ENCODE measurements around the gene UNC5C.

The UNC5C gene

DNA sequence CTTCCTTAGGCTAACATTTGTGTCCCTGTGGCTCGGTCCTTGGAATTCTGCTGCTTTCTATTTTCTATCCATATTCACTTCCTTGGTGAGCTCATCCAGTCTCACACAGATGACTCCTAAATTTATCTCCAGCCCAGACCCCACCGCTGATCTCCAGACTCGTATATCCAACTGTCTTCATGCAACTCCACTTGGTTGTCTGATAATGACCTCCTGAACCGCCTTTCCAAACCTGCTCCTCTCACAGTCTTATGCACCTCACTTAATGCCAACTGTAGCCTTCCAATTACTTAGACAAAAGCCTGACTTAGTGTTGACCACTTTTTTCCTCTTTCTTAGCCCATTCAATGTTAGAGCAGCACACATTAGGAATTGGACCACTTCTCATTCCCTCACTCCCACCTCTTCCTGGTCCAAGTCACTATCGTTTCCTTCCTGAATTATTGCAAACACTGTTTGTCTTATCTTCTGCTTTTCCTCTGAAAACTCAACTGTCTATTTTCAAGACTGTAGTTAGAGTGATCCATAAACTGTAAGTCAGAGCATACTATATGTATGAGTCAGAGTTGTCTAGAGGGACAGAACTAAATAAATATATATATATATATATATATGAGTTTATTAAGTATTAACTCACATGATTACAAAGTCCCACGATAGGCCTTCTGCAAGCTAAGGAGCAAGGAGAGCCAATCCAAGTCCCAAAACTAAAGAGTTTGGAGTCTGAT lies 292.5 kb downstream of the UNC5C start:
- no peak for DNase-seq

DNA sequence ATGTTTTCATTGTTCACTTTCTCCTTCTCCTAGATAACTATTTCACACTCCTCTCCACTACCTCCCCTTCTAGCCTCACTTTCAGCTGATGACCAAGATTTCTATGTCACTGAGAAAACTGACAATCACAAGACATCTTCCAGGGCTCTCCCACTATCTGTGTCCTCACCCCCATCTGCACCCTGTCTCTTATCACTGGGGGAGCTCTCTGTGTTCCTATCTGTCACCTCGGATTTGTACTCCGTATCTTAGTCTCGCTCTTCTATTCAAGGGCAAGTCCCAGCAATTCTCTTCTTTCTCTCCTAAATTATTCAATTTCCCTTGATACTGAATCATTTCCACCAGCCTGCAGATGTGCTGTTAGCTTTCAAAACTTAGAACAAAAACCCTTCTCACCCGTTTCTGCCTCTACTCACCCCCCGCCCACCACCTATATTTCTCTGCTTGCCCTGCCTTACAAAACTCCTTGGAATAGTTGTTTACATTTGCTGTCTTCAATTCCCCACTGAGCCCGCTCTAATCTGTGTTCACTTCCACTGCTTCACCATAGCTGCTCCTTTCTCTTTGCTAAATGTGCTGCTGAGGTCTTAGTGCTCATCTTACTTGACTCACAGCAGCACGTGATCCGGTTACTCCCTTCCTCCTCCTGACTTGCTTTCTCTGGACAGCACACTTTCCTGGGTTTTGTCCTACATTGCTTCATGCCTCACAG lies 293.2 kb downstream of the UNC5C start:
- no peak for DNase-seq

GRCh38 chr4:95251568-95251967 lies 297.2 kb downstream of the UNC5C start:
- no peak for DNase-seq

GRCh38 chr4:95250544-95251137 lies 298.1 kb downstream of the UNC5C start:
- DNase-seq, result no peak

GRCh38 chr4:95249426-95250021 lies 299.2 kb downstream of the UNC5C start:
- DNase-seq, result no peak

DNA sequence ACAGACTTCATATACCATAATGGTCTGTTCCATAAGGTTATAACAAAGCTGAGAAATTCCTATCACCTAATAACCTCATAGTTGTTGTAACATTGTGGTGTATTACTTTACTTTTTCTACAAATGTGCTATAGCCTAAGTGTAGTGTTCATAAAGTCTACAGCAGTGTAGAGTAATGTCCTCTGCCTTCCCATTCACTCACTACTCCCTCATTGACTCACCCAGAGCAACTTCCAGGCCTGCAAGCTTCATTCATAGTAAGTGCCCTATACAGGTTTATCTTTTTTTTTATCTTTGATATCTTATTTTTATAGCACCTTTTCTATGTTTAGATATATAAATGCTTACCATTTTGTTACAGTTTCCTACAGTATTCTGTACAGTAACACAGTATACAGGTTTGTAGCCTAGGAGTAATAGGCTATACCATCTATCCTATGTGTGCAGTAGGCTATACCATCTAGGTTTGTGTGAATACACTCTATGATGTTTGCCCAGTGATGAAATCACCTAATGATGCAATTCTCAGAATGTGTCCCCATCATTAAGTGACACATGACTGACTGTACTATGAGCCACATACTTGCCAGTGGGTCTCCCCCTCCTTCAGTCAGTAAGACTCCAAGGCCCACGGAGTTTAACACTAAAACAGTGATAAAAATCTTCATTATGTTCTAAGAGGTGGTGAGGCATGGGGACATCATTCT lies 299.9 kb downstream of the UNC5C start:
- DNase-seq, result no peak

DNA sequence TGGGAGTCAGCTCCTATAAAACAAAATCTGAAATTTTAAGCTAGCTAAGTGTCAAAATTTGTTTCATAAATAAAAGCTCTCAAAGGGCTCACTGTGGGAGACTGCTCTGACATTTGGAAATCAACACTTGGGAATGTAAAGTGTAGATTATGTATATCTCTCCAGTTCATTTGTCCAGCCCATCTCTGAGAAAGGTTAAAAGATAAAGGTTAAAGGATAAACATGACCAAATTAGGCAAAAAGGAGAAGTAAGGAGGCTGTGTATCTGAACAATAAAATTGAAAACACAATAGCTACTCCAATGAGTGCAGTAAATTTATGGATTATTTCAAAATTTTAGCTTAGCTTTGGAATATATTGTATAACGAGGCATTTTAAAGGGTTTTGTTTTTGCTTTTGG lies 304.9 kb downstream of the UNC5C start:
- no peak for DNase-seq

DNA sequence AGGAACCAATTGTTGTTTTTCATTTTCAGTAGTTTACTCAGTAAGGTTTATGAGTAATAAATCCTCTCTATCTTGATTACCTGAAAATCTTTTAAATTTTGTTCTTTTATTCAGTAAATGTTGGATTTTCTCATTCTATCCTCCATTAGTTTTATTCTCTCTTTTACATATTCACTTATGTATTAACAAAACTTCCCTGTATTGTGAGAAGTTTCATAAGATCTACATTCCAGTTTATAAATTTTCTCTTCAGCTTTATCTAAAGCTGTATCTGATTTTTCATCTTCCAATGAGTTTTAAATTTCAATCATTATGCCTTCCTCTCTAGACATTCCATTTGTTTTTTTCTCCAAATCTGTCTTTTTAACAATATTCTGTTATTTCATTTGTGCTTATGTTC lies 310.2 kb downstream of the UNC5C start:
- DNase-seq, result no peak

- DNase-seq, result no peak
Measured at GRCh38 chr4:95232358-95233156, 316.2 kb downstream of the UNC5C start.

DNA sequence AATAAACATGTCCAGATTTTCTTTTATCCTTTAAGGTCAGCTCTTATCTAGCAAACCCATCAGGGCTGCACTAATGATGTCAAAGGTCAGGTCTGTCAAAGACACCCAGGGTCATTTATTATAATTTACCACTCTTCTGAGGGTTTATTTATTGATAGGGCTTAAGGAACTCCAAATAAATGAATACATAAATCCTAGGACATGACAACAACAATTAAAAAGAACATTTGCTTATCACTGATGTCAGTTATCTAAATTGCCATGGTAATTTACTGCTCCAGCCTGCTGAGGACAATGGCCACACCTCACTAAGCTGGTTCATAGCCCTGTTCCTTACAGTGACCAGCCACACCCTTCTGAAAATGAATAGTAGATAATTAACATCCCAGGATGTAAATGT lies 317.1 kb downstream of the UNC5C start:
- no peak for DNase-seq

GRCh38 chr4:95225849-95226248 lies 322.9 kb downstream of the UNC5C start:
- no peak for DNase-seq

DNA sequence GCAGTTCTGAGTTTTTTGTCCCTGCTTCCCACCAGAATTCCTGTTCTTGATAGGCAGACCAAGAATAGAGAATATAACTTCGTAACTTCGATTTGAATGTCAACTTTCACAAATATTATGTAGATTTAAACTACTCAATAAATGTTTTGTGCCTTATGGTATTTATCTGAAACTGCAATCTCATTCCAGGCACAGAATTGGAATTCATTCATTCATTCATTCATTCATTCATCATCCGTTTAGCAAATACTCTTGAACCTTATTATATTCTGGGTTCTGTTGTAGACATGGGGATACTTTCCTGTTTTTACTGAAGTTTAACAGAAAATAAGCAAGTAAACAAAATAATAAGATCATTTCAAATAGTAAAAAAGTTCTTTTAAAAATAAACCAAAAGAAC lies 324.4 kb downstream of the UNC5C start:
- no peak for DNase-seq

- no peak for DNase-seq
Measured at GRCh38 chr4:95220205-95221175, 328.3 kb downstream of the UNC5C start.

DNA sequence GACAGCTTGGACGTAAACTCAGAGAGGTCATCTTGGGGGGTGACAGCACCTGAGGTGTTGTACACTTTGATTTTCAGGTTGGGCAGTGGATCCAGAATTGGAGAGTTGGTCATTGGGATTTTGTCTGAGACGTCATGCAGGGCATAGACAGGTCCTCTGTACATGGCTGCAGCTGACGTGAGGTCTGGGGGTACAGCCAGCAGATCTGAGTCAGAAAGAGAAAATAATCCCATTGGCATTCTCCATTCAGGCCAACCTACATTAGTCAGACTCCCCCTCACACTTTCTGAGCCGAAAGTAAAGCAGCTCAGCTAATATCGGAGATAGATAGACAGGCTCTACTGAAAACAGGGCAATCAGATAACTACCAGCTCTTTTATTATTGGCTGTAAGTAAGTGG lies 329.7 kb downstream of the UNC5C start:
- DNase-seq, result no peak

DNA sequence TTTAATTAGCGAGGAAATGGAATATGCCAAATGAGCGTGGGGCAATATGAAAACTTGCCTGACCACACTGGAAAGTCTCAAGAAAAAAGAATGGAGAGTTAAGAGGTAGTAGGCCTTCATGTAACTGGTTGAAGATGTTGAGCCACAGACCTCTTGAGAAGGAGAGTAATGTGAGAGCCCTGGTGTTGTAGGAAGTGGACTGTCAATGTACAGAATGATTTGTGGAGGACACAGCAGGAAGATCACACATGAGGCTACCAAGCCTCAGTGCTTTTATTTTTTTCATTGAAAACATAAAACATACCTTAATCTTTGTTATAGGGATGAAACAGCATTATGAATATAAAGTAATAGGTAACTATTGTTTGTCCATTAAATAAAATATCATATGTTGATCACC lies 331.6 kb downstream of the UNC5C start:
- no peak for DNase-seq

DNA sequence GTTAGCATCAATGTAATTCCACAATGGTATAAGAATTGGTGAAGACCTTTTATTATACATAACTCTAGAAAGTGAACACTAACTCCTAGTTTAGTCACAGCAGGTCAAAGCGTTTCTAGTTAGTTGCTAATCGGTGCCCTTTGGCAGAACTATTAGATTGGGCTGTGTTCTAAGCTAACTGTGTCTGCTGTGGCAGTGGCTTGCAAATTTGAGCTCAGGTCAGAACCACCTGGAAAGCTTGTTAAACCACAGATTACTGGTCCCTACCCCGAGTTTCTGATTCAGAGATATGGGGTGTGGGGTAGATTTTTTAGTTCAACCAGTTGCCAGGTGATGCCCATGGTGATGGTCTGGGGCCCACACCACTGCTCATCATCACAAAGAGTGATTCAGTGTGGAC lies 332.1 kb downstream of the UNC5C start:
- DNase-seq, result no peak

- DNase-seq, result no peak
Measured at GRCh38 chr4:95215991-95216605, 332.7 kb downstream of the UNC5C start.

- no peak for DNase-seq
Measured at GRCh38 chr4:95215043-95215442, 333.7 kb downstream of the UNC5C start.

GRCh38 chr4:95214408-95214807 lies 334.4 kb downstream of the UNC5C start:
- DNase-seq, result no peak

- DNase-seq, result no peak
Measured at GRCh38 chr4:95213366-95213765, 335.4 kb downstream of the UNC5C start.

GRCh38 chr4:95212692-95213091 lies 336.1 kb downstream of the UNC5C start:
- DNase-seq, result no peak
